ENCODE results near the gene TAGAP.

The TAGAP gene

DNA sequence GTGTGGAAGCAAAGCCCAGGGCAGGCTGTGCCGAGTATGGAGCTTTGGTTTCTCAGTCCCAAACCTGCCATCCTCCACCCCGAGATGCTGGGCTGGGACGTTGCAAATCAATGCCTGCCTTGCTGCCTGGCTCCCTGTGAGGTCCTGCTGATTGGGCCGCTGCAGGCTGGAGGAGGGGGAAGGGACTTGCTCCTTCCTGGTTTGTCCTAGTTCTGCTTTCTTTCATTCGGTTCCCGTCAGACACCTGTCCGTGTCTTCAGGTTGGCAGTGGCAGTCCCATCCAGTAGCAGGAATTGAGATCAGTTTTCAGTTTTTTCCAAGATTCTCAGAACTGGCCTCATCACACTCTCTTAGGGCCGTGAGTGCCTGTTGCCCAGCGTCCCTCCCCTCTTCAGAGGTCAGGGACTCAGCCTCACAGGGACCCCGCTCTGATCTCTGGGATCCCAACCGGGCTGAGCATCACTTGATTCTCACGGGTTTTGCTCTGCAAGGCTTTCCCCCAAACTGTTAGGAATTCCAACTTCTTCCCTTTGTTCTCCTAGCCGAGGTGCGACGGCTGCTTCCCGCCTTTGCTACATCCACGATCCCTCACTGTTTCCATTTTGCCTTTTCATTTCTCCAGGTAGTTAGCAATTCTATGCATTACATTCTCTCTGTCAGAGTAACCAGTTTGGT, 24.2 kb upstream of the TAGAP start:
- no peak for DNase-seq

DNA sequence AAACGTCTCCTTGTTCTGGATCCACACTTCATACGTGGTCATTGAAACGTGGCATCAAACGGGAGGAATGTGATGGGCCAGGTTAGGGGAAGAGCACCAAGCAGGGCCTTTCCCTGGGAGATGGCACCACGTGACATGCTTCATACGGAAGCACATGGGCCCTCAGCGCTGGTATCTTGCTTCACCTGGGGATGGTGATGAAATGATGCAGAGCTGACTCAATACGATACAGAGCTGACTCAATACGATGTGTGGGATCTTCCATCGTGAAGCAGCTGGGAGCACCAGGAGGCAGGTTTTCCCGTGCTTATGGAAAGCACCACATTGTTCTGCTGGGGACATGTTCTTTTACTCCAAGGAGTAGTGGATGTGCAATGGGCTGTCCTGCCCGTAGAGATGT, 22.5 kb upstream of the TAGAP start:
- no peak for DNase-seq

DNA sequence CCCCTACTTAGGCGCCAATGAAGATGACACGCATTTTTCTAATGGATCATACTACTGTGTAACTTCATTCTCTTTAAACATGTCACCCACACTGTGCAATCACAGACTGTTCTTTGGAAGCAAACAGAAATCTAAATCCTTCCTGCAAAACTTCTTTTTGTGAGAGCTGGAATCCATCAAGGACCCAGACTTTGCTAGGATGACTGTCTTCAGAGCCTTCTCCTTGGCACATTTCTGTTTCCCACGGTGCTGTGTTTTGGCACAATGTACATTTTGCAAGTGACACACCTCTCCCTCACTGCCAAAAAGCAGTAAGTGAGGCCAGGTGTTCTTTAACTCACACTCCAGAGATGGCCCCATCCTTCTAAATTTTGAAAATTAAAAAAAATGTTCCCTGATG, 21.7 kb upstream of the TAGAP start:
- DNase-seq, result no peak

DNA sequence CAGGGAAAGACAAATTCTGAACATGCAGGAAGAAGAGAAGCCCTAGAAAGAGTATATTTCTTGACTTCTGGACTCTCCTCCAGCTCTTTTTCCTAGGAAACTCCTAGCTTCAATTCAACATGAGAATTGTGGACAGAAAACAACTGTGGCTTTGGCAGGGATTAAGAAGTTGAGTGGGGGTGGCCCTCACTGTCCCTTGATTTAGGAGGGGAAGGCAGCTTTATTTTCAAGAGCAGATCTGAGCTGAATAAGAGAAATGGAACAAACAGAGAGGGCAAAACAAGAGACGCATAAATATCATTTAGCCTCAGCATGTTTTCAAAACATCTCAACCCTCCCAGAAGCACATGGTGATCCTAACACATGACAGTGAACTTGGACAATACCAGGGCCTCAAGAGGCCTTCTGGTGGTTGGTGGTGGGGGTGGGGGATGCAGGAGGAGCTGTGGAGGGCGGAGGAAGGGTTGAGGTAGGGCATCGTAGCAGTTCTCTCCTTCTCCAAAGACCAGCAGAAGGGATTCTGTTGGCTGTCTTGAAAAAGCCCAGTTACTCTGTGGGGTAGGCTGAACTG, 21.1 kb upstream of the TAGAP start:
- DNase-seq, result no peak

DNA sequence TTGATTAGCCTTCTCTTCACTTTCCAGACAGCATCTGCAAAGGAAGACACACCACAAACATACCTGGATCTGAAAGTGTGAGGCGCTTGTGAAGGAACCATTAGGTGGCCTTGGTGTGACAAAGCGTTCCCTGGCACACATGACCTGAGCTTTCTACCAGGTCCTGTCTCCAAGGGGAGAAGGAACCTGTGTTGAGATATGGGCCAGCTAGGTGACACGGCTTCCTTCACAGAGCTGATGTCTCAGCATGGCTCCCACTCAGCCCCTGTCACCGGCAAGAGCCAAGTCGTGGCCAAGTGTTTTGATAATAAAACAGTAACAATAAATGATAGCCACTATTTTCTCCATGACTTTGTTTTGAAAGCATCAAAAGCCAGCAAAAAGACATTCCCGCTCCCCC, 20.3 kb upstream of the TAGAP start:
- DNase-seq, result no peak

DNA sequence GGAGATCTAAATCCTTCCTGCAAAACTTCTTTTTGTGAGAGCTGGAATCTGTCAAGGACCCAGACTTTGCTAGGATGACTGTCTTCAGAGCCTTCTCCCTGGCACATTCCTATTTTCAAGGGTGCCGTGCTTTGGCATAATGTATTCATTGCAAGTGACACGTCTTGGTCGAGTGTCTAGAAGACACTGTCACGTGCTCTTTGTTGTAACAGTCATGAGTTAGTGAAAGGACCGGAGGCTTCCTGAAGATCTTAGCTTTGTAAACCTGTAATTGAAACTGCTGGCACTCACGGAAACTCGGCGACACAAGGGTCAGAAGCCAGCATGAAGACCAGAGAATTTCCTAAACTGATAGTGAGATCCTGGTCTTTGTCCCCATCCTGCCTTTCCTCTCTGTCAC, 19.7 kb upstream of the TAGAP start:
- DNase-seq, result no peak

DNA sequence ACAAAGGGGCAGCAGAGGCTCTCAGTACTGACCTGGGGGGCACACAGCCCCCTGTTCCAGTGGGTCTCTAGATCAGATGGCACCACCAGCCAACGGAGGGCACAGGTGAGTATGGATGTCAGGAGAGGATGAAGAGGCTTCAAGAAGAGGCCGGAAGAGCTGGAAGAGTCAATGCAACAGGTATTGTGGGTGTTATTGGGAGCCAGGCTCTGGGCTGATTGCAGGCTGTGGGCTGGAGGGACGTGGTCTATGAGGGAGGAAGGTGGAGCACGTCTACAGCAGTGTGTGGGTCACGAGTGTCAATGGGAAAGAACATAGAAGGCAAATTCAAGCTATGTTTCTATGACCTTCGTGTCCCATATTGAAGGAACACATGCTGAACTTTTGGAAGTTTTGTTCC, 18.8 kb upstream of the TAGAP start:
- DNase-seq, result no peak

DNA sequence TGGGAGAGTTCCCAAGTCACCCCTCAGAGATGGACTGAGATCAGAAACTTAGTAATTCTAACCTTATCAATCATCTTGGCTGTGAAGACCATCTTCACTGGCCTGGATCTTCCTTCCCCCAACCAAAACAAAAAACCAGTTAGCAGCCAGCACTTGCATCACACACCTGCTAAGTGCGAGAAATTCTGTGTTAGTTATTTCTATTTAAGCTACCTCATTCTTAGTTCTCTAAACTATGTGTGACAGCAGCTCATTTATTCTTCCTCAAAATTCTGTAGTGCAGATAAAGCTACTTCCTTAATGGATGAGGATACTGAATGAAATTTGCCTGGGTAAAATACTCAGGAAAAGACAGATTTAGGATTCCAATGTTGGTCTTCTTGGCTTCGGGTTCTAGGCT, 18.2 kb upstream of the TAGAP start:
- DNase-seq, result no peak

DNA sequence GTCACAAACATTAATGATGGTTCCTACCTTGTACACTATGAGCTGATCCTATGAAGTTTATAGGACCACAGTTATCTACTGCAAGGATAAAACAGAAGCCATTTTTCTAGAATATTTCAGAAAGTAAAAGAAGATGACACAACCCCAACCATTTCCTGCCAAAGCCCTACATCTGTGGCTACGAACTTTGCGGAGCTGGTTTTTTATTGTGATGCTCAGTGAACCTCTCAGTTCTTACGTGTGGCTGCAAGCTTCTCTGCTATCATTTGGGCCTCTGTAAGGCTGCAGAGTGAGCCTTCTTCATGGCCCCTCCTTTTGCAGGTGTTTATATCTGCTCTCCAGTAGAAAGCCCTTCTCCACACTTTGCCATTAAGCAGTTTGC, 17.8 kb upstream of the TAGAP start:
- no peak for DNase-seq

DNA sequence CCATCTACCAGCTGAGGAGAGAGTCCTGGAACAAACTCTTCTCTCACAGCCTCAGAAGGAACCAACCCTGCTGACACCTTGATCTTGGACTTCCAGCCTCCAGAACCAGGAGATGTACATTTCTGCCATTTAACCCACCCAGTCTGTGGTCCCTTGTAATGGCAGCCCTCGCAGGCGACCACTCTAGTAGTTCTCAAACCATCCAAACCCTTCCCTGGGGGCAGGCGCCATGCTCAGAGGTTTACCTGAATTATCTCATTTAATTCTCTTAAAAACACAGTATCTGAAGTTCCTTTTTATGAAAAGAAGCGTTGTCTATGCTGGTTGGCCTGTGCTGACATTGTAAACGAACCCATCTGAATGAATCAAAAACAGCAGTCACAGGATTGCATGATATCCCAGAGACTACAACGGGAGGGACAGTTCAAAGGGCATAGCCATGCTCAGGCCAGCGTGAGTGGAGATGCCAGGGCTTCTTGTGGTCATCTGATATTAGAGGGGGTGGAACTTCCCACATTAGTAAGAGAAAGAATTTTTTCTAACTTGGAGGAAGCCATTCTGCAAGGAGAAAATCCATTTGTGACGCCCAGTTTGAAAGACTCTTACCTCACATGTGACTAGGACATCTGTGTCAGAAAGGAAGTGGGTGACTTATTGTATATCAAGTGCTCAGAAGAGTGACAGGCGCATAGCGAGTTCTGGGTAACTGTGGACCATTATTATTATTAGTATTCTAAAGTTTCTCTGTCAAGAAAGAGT, 17.2 kb upstream of the TAGAP start:
- DNase-seq, result no peak

DNA sequence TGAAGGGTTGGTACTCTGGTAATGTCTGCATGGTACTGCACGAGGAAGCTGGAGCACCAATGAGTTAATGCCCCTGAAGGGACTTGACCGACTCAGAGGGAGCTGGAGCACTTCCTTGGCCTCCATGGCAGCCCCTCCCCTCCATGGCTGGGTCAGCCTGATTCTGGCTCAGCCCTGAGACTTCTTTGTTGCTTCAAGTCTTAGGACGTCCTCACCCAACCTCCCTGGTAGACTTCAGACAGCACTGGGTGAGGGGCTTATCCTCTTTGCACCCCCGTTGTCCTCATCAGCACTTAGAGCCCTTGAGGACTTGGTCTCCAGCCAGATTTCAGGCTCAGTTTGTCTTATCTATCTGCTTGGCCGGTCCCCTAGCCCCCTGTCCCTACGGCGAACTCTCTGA, 16.4 kb upstream of the TAGAP start:
- no peak for DNase-seq

DNA sequence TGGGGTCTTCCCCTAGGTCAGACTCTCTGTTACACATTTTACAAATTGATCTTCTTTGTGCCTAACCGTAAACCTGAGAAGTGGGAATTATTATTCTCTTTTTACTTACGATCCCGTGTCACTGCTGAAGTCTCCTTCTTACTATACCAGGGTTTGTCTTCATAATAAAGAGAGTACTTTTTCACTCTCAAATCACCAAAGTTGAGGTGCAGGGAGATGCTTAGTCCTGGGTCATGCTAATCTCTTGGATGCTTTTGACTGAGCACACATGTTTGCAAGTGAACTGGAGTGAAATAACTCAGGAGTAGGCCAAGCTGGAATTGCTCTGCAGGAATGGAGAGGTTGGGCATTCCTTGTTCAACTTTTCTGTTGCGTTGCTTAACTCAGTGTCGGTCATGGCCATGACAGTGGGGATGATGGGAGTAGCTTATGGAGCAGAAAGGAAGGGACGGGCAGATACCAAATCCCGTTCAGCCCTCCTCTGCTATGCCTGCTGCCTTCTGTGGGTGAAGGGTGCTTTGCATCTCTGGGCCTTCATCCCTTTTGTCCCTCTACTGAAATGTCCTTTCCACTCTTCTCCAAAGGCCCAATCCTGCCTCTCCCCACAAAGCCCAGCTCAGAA, 15.2 kb upstream of the TAGAP start:
- DNase-seq, result no peak

DNA sequence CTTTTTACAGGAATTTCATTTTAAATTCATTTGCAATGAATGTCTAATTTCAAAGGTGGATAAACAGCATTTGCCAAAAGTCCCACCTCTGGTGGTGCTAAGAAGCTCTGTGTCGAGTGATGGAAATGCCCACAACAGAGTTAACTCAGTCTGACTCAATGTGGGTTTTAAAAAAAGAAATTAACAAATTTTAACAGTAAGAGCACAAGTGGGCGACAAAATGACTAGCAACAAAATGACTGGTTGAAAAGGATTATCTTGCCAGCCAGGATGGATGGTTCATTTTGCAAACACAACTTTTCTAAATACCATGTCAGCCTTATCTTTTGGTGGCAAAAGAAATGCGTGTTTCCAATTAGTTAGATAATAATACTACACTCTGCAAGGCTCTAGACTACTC, 14.3 kb upstream of the TAGAP start:
- DNase-seq, result no peak

DNA sequence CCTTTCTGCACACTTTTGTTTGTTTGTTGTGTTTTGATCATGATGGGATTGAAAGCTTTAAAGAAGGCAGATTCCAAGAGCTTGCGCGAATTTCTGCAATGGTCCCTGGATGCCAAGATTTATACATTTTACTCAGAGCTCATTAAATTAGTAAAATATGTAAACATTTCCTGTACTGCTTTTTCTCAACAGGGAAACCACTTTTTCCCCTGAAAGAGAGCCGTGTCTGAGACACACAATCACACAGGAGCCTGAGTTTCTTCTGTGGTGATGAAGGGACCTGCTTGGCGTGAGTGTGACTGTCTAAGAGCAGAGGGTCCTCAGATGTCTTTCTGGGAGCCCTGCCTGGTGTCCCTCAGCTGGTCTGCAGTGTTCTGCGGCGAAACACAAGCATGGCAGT, 12.1 kb upstream of the TAGAP start:
- DNase-seq, result no peak

DNA sequence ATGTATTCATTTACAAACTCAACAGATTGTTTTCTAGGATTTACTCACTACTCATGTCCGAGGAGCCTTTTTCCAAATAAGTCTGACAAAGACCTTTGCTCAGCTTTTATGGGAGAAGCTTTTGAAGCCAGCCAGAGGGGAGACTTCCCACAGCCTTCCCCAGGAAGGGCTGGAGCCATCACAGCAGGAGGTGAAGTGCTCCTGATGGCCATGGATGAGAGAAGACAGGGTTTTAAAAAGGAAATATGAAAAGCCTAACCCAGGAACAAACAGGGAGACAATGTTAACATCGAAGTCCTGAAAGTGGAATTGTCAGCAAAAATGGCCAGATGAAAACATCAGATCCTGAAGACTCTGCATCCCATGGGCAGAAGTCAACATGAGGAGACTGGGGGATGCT, 11.6 kb upstream of the TAGAP start:
- DNase-seq, result no peak

DNA sequence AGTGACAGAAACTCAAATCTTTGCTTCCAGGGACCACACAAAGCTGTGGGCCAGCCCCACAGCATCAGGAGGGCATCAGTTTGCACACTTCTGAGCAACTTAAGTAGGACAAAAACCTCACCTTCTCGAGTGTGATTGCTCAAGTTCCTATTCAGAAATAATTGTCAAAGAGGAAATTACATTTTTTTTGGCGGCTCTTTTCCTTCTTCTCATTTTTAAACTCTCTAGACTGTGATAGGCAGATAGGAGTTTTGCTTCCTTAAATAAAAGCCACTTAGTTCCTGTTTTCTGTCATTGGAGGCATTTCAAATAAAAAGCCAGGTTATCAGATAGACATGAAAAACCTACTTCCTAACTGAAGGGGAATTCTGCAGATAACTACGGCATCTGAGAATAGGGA, 11.2 kb upstream of the TAGAP start:
- DNase-seq, result no peak

DNA sequence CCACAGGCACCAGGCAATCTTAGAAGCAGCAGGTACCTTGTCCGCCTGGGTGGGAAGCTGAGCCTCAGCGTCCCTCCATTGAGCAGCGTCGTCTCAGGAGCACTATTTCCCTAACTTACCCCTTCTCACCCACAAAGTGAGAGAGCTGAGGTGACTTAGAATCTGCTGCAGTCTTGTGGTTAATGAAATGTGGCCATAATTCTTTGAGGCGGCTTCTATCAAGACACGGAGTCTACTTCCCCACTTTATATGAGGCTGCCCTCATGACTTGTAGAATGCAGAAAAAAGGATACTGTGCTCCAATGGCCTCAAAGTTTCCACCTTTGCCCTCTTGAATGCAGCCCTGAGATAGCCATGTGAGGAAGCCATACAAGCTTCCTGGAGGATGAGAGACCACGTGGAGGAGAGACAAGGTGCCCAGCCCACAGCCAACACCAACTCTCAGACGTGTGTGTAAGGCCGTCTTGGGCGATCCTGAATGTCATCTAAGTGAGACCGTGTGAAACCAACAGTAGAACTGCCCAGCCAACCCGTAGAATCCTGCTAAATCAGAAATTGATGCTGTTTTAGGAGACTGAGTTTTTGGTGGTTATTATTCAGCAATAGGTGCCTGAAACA, 9.1 kb upstream of the TAGAP start:
- DNase-seq, result no peak

DNA sequence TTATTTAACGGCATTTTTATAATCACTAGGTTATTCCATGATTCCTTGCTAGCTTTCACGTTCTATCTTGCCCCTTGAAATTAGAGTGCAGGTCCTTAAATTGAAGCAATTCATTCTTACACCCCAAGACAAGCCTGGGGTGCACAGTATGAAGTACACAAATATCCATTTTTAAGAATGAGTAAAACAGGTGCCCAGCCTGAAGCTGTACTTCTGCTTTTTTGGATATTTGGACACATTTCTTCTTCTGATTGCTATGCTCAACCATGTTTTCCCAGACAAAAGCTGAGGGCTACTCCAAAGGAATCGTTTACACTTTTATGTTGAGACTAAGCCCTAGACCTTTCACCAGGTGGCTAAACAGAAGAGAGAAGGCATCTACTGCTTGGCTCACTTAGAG, 7.9 kb upstream of the TAGAP start:
- DNase-seq, result no peak

DNA sequence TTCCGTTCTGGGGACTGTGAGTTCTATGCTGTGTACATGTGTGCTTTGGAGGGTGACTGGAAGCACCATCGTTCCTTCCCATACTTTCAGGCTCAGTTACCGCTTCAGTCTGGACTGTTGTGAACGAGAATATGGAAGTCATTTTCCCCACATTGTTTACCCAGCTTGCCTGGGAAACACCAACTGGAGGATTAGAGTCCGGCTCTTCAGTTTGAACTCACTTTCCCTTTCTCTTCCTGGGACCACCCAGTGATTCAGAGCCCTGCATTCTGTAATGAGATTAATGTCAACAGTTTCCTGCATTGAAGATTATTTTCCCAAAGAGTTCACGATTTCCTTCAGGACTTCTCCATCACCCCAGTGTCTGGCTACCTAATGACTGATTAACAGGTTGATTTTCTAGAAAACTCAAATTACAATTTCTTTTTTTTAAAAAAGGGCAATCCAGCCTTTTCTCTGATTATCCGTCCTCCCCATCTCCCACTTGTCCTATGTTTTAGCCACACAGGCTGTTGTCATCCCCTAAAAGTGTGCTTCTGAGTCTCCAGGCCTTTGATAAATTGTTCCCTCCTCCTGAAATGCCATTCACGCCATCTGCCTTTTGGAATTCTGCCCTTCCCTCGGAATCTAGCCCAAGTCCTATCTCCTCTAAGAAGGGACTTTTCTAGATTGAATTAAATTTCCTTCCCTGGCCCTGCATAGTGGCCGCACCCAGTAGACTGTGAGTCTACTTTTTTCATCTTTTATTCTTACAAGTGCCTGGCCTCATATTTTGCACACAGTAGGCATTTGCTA, 3.3 kb upstream of the TAGAP start:
- DNase-seq, result no peak

DNA sequence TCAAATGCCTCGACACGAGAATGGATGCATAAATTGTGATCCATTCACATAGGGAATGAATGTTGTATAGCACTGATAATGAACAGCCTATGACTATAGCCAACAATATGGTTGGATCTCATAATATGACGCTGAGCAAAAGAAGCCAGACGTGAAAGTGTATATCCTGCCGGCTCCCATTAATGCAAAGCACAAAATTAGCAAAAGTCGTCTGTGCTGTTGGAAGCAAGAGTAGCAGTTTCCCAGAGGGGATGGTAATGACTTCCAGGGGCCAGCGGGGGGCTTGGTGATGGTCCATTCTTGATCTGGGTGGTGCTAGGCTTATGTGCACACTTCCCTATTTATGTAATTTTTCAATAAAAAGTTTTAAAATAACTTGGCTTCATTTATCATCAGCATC, 1.0 kb upstream of the TAGAP start:
- DNase-seq, result peak in 1 of 2 experiments; percentile 34

DNA sequence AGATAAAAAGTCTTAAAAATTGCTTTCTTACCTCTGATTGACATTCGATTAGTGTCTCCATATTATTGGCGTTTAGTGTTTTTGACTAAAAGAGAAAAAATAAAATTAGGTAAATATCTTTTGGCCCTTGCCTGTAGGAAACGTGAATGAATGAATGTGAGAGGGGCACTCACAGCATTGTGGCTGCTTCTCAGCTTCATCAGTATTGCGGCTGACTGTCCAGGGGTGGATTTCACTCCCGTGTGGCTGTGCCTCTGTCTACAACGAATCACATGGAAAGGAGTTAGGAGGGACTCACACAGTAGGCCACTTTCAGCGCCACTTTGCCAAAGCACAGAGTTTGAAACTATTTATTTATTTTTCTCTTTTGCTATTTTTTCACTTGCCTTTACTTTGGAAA, 844 bp downstream of the TAGAP start:
- DNase-seq, result no peak

DNA sequence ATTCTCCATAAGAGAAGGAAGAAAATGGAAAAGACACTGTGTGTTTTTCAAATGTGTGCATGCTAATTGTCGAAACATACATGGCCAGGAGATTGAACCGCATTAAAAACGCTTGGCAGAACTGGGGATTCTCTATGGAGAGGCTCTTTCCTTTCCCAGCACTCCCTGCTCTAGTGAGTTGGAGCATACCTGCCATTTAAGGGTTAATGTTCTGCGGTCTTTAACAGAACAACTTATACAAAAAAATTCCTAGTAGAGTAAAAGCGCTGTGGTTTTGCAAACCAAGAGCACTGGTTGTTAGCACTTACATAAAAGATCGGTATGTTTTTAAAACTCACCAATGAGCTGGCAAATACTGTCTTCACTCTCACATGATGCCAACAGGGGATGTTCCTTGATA, 1.5 kb downstream of the TAGAP start:
- no peak for DNase-seq

DNA sequence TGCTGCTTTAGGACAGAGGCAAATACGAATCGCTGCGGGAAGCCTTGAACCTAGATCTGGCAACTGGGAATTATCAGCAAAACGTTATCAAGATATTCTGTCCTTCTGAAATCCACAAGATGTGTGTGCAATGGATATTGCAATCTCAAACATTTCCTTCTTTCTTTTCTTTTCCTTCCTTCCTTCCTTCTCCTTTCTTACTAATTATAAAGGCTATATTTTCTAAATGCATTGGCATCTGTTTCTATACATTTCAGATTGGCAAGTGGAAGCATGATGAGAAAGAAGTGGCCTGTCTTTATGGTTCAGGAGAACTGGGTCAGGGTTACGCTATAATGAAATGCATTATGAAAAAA, 2.0 kb downstream of the TAGAP start:
- no peak for DNase-seq

All from NCI-H524 (cell line).